Loucy (cell line): ENCODE results near the gene FAM163B.

Experiments used
- CTCF ChIP-seq: fragments of 200-600 bp; sonication (generic); conservative IDR thresholded peaks from 2 replicates; pipeline ENCODE4 v1.5.1; 2014; ENCODE audit warnings: mild to moderate bottlenecking, antibody characterized with exemption, low read length
- EZH2phosphoT487 ChIP-seq: fragments of 200-600 bp; IDR thresholded peaks from 2 replicates; pipeline ENCODE4 v1.6.1; 2018; ENCODE audit warnings: antibody characterized with exemption, mild to moderate bottlenecking, moderate library complexity, borderline replicate concordance

- TF ChIP-seq CTCF, result no peak
- no peak for TF ChIP-seq EZH2phosphoT487
Measured at GRCh38 chr9:133583111-133583510, 26.1 kb downstream of the FAM163B start.
